Right lobe of liver (tissue), 6 donors: ENCODE measurements around the gene KCNJ4. TPM values are rescaled to one million over a fixed set of nuclear protein-coding genes. Genes with fewer than 3 reads are reported as not detected.
"Not testable (repeated sequence)": the region's sequence is repeated elsewhere in the genome, so short reads cannot be mapped to it uniquely, and the experiment has no call there.

Experiments
- ATAC-seq, 4 donors: fragments of 200-7000 bp; cut with Tn5 transposase; one replicate each; pipeline ENCODE4 v1.9.1; 2020; ENCODE audit warnings: mild to moderate bottlenecking in 4 of 4, moderate library complexity in 4 of 4
- DNase-seq, 3 donors: peaks; one replicate each; pipeline ENCODE4 v3.0.0-alpha.2; 2020
- H3K27ac ChIP-seq, 3 donors: fragments of 200-600 bp; one replicate each; pipeline ENCODE4 v1.8.0; 2022
- H3K27me3 ChIP-seq, 2 donors: fragments of 200-600 bp; one replicate each; pipeline ENCODE4 v1.8.0; 2022
- H3K36me3 ChIP-seq, 4 donors: fragments of 200-600 bp; sonication (generic) in 1 of 4; one replicate each; pipeline versions ENCODE4 v1.5.1 to v1.8.0; 2017 to 2022; ENCODE audit warnings: control low read depth in 1 of 4
- H3K4me1 ChIP-seq, 4 donors: fragments of 200-600 bp; sonication (generic) in 1 of 4; one replicate each; pipeline versions ENCODE4 v1.5.1 to v1.8.0; 2017 to 2022; ENCODE audit warnings: control low read depth in 1 of 4
- H3K4me3 ChIP-seq, 3 donors: fragments of 200-600 bp; one replicate each; pipeline ENCODE4 v1.8.0; 2022
- H3K9me3 ChIP-seq, 4 donors: fragments of 200-600 bp; sonication (generic) in 1 of 4; one replicate each; pipeline versions ENCODE4 v1.5.1 to v1.8.0; 2017 to 2022; ENCODE audit warnings: control low read depth in 1 of 4
- POLR2A ChIP-seq: fragments of 450-650 bp; IDR thresholded peaks from one replicate; pipeline ENCODE4 v1.6.1; 2017; ENCODE audit warnings: antibody characterized with exemption, mild to moderate bottlenecking
- WGBS: methylation state at CpG from one replicate; pipeline ENCODE4 v1.1.6; 2018; ENCODE audit warnings: low coverage, low lambda C conversion rate; ENCODE audit not compliant: insufficient coverage; ENCODE audit errors: missing lambda C conversion rate; 5-methylcytosine and 5-hydroxymethylcytosine counted together
- intact Hi-C, 2 donors: fragments of 100-400 bp; cut with DNase I; formaldehyde crosslinking; loops; one replicate each; pipeline versions ENCODE4 v1.11.2 to v1.14.1; 2022
- total RNA-seq, 6 experiments: library from RNA; depleted of rRNA in 2 of 6; stranded (reverse); fragments of >200 nt in 2 of 6; fragmentation: NEBNext Ultra II Directional in 3 of 6; extraction: Animal tissue kit (Norgen Biotek cat#: 25700) in 3 of 6; gene quantifications; one replicate each; pipeline versions ENCODE4 v1.1.0 to v1.2.4, GENCODE V29; 2016 to 2023
- TF ChIP-seq, protein P1 (sequence below), 4 donors: fragments of 200-600 bp in 3 of 4; fragments of 450-650 bp in 1 of 4; IDR thresholded peaks; one replicate each; pipeline versions ENCODE4 v1.5.1 to v1.8.0; 2016 to 2022; ENCODE audit warnings: antibody characterized with exemption in 4 of 4, mild to moderate bottlenecking in 2 of 4
- donor health status: DM: no; HTN: yes; CAD: no.
- donor health status: DM: no; HTN: no; CAD: no.
- donor health status: DM: no; HTN: no; CAD: no.
- donor health status: DM: no; HTN: yes; CAD: no.
- donor health status: DM: no; HTN: yes; CAD: no.

The KCNJ4 gene
- total RNA-seq, 6 experiments from 2014 or later: not detected

DNA sequence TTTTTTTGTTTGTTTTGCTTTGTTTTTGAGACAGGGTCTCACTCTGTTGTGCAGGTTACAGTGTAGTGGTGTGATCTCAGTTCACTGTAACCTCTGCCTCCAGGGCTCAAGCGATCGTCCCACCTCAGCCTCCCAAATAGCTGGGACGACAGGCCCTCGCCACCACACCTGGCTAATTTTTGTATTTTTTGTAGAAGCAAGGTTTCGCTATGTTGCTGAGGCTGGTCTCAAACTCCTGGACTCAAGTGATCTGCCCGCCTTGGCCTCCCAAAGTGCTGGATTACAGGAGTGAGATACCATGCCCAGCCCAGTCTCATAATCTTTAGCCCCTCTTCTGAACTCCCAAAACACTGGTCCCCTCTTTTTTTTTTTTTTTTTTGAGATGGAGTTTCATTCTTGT lies 50.6 kb downstream of the KCNJ4 start:
- no peak for TF ChIP-seq POLR2A
- TF ChIP-seq, protein P1, sequence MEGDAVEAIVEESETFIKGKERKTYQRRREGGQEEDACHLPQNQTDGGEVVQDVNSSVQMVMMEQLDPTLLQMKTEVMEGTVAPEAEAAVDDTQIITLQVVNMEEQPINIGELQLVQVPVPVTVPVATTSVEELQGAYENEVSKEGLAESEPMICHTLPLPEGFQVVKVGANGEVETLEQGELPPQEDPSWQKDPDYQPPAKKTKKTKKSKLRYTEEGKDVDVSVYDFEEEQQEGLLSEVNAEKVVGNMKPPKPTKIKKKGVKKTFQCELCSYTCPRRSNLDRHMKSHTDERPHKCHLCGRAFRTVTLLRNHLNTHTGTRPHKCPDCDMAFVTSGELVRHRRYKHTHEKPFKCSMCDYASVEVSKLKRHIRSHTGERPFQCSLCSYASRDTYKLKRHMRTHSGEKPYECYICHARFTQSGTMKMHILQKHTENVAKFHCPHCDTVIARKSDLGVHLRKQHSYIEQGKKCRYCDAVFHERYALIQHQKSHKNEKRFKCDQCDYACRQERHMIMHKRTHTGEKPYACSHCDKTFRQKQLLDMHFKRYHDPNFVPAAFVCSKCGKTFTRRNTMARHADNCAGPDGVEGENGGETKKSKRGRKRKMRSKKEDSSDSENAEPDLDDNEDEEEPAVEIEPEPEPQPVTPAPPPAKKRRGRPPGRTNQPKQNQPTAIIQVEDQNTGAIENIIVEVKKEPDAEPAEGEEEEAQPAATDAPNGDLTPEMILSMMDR (IDR thresholded peaks at IDR 0.05): no peak
- Histone ChIP-seq H3K9me3 (no peaks in the 10 kb centered on the region), H3K4me3 (no peak overlapping the region), H3K36me3 (no peaks in the 10 kb centered on the region), H3K4me1 (peaks cover 0 to 14% (median 3%) of the 10 kb centered on the region in 4 donors), H3K27me3 (no peaks in the 10 kb centered on the region), H3K27ac (no peak overlapping the region)
- DNase-seq: no peak
- intact Hi-C loops: no loop called here
- 94% methylated on average over 6 of the region's 6 CpGs for WGBS
- ATAC-seq: no peak

DNA sequence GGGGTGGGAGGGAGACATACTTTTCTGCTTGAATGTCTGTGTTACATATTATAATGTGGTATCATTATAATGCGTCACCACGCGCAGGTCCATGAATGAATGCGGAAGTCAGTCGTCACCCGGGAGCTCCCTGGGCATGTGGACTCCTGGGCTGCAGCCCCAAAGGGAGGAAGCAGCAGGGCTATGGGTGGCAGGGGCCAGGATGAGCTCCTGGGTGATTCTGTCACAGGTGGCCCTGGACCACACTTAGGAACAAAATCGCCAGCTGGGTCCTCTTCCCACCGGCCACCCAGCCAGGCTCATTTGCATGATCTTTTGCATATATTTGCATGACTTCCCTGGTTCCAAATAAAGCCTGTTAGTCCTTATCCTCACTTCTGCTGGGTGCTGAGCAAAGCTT lies 51.2 kb downstream of the KCNJ4 start:
- intact Hi-C loops: no loop called here
- 85% methylated on average over 8 of the region's 8 CpGs for WGBS
- DNase-seq: no peak
- no peaks in the 10 kb centered on the region for H3K36me3 ChIP-seq
- no peak overlapping the region for H3K4me3 ChIP-seq
- no peak overlapping the region for H3K27ac ChIP-seq
- H3K4me1 ChIP-seq: peaks cover 0 to 14% (median 3%) of the 10 kb centered on the region in 4 donors
- TF ChIP-seq POLR2A: no peak
- TF ChIP-seq, protein P1 (IDR thresholded peaks at IDR 0.05): no peak
- ATAC-seq: no peak
- H3K9me3 ChIP-seq: no peaks in the 10 kb centered on the region
- no peaks in the 10 kb centered on the region for H3K27me3 ChIP-seq

DNA sequence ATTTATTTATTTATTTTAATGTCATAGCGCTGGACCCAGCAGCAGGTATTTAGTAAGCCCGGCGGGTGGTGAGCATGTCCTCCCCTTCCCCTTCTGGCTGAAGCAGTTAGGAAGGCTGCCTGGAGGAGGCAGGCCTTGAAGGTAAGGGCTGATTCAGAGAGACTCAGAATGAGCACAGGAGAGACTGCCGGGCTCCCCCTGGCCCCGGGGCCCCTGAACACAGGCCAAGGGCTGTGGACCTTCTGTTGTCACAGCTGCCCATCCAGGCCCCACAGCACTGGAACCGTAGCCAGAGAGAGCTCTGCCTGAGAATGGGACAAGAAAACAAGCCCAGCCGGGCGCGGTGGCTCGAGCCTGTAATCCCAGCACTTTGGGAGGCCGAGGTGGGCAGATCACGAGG lies 52.8 kb downstream of the KCNJ4 start:
- intact Hi-C loops: no loop called here
- no peak for DNase-seq

DNA sequence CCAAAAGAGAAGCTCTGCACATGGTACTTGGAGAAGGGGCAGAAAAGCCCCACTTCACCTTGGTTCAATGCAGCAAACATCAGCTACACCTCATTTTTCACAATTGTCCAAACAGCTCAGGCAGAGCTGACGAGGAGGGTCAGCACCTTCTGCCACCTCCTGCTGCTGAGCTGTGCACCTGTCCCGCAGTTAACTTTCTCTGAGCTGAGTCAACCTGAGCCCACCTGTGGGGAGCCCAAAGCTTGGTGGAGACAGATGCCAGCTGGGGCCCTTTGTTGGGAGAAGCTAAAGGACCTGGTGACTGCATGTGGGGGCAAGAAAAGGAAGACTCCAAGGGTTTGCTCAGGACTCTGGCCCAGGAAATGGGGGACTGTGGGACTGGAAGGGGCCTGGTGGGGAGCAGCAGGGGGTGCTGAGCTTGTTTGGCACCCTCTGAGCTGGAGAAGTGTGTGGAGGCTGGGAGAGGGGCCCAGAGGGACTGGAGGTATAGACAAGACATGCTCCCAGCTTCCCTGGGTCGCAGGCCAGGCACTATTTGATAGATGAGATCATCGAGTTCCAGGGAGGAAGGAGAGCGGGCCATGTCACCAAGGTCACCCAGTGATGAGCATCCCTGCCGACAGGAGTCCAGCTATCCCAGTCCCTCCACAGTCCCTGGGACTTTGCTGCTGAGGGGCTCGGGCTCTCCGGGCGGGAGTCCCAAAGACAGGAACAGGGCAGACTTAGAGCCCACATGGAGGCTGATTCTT lies 53.5 kb downstream of the KCNJ4 start:
- no peaks in the 10 kb centered on the region for H3K36me3 ChIP-seq
- no peak for TF ChIP-seq POLR2A
- TF ChIP-seq, protein P1 (IDR thresholded peaks at IDR 0.05): no peak
- no peak overlapping the region for H3K4me3 ChIP-seq
- H3K9me3 ChIP-seq: no peaks in the 10 kb centered on the region
- DNase-seq (peak in 1 of 3 donors; percentile 44), ATAC-seq (peak in 1 of 4 donors; percentile 13)
- intact Hi-C loops: no loop called here
- H3K4me1 ChIP-seq: peaks cover 0 to 9% (median 3%) of the 10 kb centered on the region in 4 donors
- no peaks in the 10 kb centered on the region for H3K27me3 ChIP-seq
- 100% methylated on average over 1 of the region's 9 CpGs for WGBS
- peak overlapping the region in 1 of 3 donors; percentile 85 for H3K27ac ChIP-seq

More for the DNA sequence above, 52.8 kb downstream of the KCNJ4 start:
- WGBS: 77% methylated on average over 4 of the region's 12 CpGs
- Histone ChIP-seq H3K36me3 (no peaks in the 10 kb centered on the region), H3K4me1 (peaks cover 0 to 14% (median 3%) of the 10 kb centered on the region in 4 donors), H3K9me3 (no peaks in the 10 kb centered on the region), H3K27me3 (no peaks in the 10 kb centered on the region), H3K4me3 (no peak overlapping the region), H3K27ac (no peak overlapping the region)
- no peak for TF ChIP-seq POLR2A
- TF ChIP-seq, protein P1 (IDR thresholded peaks at IDR 0.05): no peak
- ATAC-seq: no peak

DNA sequence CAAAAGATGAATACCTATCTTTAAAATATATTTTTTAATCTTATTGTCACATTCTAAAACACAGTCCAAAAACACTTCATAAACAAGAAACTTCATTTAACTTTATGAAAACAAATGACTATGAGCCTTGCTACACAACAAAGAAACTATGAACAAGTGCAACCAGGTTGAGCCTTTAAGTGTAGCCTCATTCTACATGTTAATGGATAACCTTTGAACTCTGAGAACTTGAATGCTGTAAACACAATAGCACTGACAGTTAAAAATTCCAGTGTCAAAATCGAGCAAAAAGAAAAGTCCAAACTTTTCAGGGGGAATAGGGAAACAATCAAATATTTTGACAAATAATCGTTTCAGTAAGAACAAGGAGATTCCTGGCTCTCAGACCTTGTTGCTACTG lies 54.7 kb downstream of the KCNJ4 start:
- peak overlapping the region in 2 of 3 donors; percentile 76 to 85 for H3K27ac ChIP-seq

More for the DNA sequence above, 54.7 kb downstream of the KCNJ4 start:
- peak in 3 of 4 donors; percentile 14 to 31 (median 28) for ATAC-seq
- intact Hi-C loops, H3K36me3 ChIP-seq, H3K27me3 ChIP-seq, H3K9me3 ChIP-seq, DNase-seq: not testable (repeated sequence)
- Histone ChIP-seq H3K4me1 (peaks cover 0 to 18% (median 3%) of the 10 kb centered on the region in 4 donors), H3K4me3 (peak overlapping the region in 2 of 3 donors; percentile 68 to 86)
- 0% methylated on average over 1 of the region's 2 CpGs for WGBS
